DMS 273 (cell line): ENCODE results near the gene IRF2BP2.

Experiments
- DNase-seq: peaks from one replicate; lab custom pipeline; 2025; ENCODE audit not compliant: unreplicated experiment; lab: John Stamatoyannopoulos, UW

The IRF2BP2 gene

GRCh38 chr1:234559902-234560676 is 49.9 kb downstream of the IRF2BP2 start:
- DNase-seq = no peak

DNA sequence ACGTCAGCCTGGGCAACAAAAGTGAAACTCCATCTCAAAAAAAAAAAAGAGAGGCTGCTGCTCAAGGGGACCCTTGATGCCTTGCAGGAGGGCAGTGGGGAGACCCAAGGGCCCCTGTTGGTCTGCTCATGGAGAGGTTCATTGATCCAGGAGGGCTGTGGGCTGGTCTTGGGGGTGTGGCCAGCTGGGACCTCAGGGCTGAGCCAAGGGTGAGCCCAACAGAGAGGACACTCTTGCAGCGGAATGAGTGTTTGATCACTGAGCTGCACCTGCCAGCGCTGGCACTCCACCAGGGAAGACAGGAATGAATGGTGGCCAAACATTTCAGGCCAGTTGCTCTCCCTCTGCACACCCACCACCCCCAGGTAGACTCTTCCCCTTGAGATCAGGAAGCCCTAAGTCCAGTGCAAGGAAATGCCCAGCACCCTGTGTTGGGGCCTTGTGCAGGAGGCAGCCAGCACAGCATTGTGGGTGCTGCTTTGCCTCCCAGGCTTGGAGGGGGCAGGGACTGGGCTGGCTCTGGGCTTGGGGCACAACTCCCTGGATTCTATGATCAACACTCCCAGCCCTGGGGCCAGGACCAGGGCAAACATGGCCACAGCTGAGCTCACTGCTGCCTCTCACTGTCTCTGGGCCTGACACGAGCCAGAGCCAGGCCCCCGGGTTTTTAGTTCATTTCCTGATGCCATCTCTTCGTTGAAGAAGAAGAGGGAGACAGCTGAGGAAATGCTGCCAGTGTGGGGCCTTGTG is 50.7 kb downstream of the IRF2BP2 start:
- no peak for DNase-seq

DNA sequence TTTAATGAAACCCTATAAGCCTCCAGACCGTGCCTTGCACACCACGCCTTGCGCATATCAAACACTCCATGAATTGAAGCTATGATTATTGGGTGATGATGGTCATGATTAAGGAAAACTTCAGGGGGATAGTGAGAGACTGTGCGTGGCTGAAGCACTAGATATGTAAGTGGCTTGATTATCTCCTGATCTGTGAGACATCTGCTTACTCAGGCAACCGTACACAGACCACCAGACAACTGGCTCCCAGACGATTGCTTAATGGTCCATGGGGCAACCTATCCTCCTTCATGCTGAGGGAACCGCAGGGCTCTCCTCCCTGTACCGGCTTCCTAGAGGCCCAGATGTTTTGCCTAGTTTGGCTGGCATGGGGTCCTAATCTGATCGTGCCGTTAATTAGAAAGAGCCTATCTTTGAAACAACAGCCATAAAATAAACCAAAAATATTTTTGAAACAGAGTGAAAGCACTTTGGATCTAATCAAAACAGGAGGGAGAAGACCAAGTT is 51.6 kb downstream of the IRF2BP2 start:
- DNase-seq = peak; percentile 16

DNA sequence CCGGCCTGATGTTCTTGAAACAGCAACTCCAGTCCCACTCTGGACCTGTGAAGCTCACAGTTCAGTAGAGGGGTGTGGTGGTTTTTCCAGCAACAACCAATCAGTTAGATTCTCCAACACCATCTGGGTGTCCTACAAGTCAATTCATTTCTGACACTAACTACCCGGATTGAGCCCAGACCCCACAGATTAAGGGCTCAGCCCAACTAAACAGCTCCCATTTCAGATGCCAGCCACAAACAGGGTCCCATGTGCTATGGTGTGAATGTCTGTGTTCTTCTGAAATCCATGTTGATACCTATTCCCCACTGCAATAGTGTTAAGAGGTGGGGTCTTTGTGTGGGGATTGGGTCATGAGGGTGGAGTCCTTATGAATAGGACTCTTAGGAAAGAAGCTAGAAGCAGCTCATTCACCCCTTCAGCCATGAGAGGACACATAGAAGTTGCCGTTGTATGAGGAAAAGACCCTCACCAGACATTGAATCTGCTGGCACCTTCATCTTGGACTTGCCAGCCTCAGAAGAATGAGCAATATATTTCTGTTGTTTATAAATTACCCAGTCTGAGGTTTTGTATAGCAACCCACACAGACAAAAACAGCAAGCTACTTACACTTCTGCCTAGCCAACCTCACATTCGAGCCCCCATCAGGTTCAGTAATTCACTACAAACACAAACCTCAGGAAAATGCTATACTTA is 53.6 kb downstream of the IRF2BP2 start:
- no peak for DNase-seq

- DNase-seq = no peak
Observed at GRCh38 chr1:234555390-234556024, 54.5 kb downstream of the IRF2BP2 start.

DNA sequence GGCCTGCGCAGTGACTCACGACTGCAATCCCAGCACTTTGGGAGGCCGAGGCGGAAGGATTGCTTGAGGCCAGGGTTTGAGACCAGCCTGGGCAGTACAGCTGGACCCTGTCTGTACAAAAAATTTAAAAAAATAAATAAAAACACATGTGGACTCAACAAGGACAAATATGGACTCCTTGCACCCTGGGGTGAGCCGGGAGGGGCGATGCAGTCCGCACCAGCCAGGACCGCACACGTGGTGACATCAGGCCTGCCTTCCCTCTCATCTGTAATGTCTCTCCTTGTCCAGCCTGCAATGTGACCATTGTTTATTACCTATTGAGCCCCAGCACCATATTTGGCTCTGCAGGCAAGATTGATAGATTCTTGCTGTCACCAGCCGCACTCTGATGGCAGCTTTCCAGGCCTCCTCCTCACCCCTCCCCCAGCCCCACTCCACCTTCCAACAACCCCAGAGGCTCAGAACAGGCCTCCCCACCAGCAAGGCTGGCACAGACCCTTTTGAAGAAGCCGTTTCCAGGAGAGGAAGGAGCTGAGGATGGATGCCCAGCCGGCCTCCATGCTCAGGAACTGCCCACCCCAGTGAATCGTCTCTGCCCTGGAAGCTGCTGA is 55.2 kb downstream of the IRF2BP2 start:
- peak; percentile 28 for DNase-seq
